Liver (tissue), 9 donors: Measurements from ENCODE around the gene ZNF20. TPM values are rescaled to one million over a fixed set of nuclear protein-coding genes. Genes with fewer than 3 reads are reported as not detected.

ENCODE experiments used
- DNase-seq: peaks from one replicate; pipeline ENCODE4 v3.0.0-alpha.2; 2017; ENCODE audit warnings: low spot score
- H3K27ac ChIP-seq, 2 donors: one replicate each; pipeline ENCODE4 v1.7.0; 2013; ENCODE audit warnings: inconsistent platforms in 2 of 2, low read length in 2 of 2, control low read depth in 1 of 2, low read depth in 1 of 2, mild to moderate bottlenecking in 1 of 2
- H3K27me3 ChIP-seq, 4 donors: one replicate each; pipeline versions ENCODE4 v1.6.1 to v1.7.0; 2013; ENCODE audit warnings: low read length in 3 of 4, inconsistent platforms in 1 of 4, mild to moderate bottlenecking in 1 of 4, moderate library complexity in 1 of 4; ENCODE audit not compliant: control insufficient read depth in 4 of 4, insufficient read depth in 4 of 4
- H3K36me3 ChIP-seq, 4 donors: one replicate each; pipeline versions ENCODE4 v1.6.1 to v1.7.0; 2013; ENCODE audit warnings: low read length in 3 of 4, mild to moderate bottlenecking in 3 of 4, low read depth in 1 of 4, moderate library complexity in 1 of 4; ENCODE audit not compliant: control insufficient read depth in 4 of 4, insufficient read depth in 3 of 4
- H3K4me1 ChIP-seq, 4 donors: one replicate each; pipeline versions ENCODE4 v1.6.1 to v1.7.0; 2013; ENCODE audit warnings: low read length in 3 of 4, mild to moderate bottlenecking in 3 of 4, moderate library complexity in 1 of 4; ENCODE audit not compliant: control insufficient read depth in 4 of 4, insufficient read depth in 4 of 4
- H3K4me3 ChIP-seq, 3 donors: one replicate each; pipeline versions ENCODE4 v1.6.1 to v1.7.0; 2013; ENCODE audit warnings: low read length in 3 of 3, control low read depth in 1 of 3, low read depth in 1 of 3, mild to moderate bottlenecking in 1 of 3
- H3K9ac ChIP-seq, 2 donors: one replicate each; pipeline ENCODE4 v1.7.0; 2013; ENCODE audit warnings: low read length in 2 of 2, mild to moderate bottlenecking in 2 of 2, moderate library complexity in 2 of 2, control low read depth in 1 of 2, low read depth in 1 of 2
- H3K9me3 ChIP-seq, 4 donors: one replicate each; pipeline versions ENCODE4 v1.6.1 to v1.7.0; 2013; ENCODE audit warnings: low read length in 3 of 4; ENCODE audit not compliant: control insufficient read depth in 4 of 4
- ATF3 ChIP-seq: IDR thresholded peaks from 2 replicates; pipeline ENCODE4 v1.6.1; 2016; ENCODE audit warnings: antibody characterized with exemption
- CTCF ChIP-seq: fragments of 150-350 bp; IDR thresholded peaks from 2 replicates; pipeline ENCODE4 v1.5.1; 2017; ENCODE audit warnings: improper control_type of control experiment, low read depth, low read length; ENCODE audit not compliant: missing input control
- EGR1 ChIP-seq, 2 donors: IDR thresholded peaks; 2 replicates each; pipeline ENCODE4 v1.6.1; 2016 to 2018; ENCODE audit warnings: antibody characterized with exemption in 2 of 2, low read depth in 2 of 2
- FOXA1 ChIP-seq: IDR thresholded peaks from 2 replicates; pipeline ENCODE4 v1.6.1; 2016; ENCODE audit warnings: antibody characterized with exemption
- FOXA2 ChIP-seq: IDR thresholded peaks from 2 replicates; pipeline ENCODE4 v1.6.1; 2016; ENCODE audit warnings: antibody characterized with exemption
- GABPA ChIP-seq, 2 donors: IDR thresholded peaks in 1 of 2; conservative IDR thresholded peaks in 1 of 2; 2 replicates each; pipeline ENCODE4 v1.6.1; 2016; ENCODE audit warnings: antibody characterized with exemption in 2 of 2, mild to moderate bottlenecking in 1 of 2, moderate library complexity in 1 of 2
- HNF4A ChIP-seq, 2 donors: conservative IDR thresholded peaks; 2 replicates each; pipeline ENCODE4 v1.6.1; 2016; ENCODE audit warnings: antibody characterized with exemption in 2 of 2, mild to moderate bottlenecking in 2 of 2
- HNF4G ChIP-seq: IDR thresholded peaks from 2 replicates; pipeline ENCODE4 v1.6.1; 2016; ENCODE audit warnings: antibody characterized with exemption
- JUND ChIP-seq, 2 donors: IDR thresholded peaks; 2 replicates each; pipeline ENCODE4 v1.6.1; 2016; ENCODE audit warnings: antibody characterized with exemption in 2 of 2
- MAX ChIP-seq: IDR thresholded peaks from 2 replicates; pipeline ENCODE4 v1.6.1; 2016; ENCODE audit warnings: antibody characterized with exemption
- NR2F2 ChIP-seq: IDR thresholded peaks from 2 replicates; pipeline ENCODE4 v1.6.1; 2016; ENCODE audit warnings: antibody characterized with exemption
- RAD21 ChIP-seq, 2 donors: IDR thresholded peaks; 2 replicates each; pipeline ENCODE4 v1.6.1; 2016; ENCODE audit warnings: antibody characterized with exemption in 2 of 2, mild to moderate bottlenecking in 2 of 2
- REST ChIP-seq: IDR thresholded peaks from 2 replicates; pipeline ENCODE4 v1.6.1; 2016; ENCODE audit warnings: antibody characterized with exemption, mild to moderate bottlenecking
- RXRA ChIP-seq, 2 donors: IDR thresholded peaks; 2 replicates each; pipeline ENCODE4 v1.6.1; 2017 to 2018; ENCODE audit warnings: antibody characterized with exemption in 2 of 2, mild to moderate bottlenecking in 1 of 2
- SP1 ChIP-seq: IDR thresholded peaks from 2 replicates; pipeline ENCODE4 v1.6.1; 2018; ENCODE audit warnings: antibody characterized with exemption, mild to moderate bottlenecking
- TAF1 ChIP-seq: conservative IDR thresholded peaks from 2 replicates; pipeline ENCODE4 v1.6.1; 2016; ENCODE audit warnings: antibody characterized with exemption, mild to moderate bottlenecking
- YY1 ChIP-seq: IDR thresholded peaks from 2 replicates; pipeline ENCODE4 v1.6.1; 2016; ENCODE audit warnings: antibody characterized with exemption, mild to moderate bottlenecking
- ZBTB33 ChIP-seq: IDR thresholded peaks from 2 replicates; pipeline ENCODE4 v1.6.1; 2016; ENCODE audit warnings: antibody characterized with exemption
- WGBS: extraction: QIAGEN DNeasy Blood & Tissue Kit; methylation state at CpG from one replicate; pipeline ENCODE4 v1.1.7; 2013; 5-methylcytosine and 5-hydroxymethylcytosine counted together
- polyA plus RNA-seq, 2 donors: library from polyadenylated mRNA; stranded (reverse) in 1 of 2; unstranded in 1 of 2; fragments of 200-250 nt in 1 of 2; fragments of >200 nt in 1 of 2; fragmentation: Nextera tagmentation in 1 of 2; extraction: Ambion mirVana in 1 of 2; gene quantifications; one replicate each; pipeline versions ENCODE4 v1.2.1 to v1.2.3, GENCODE V29; 2013 to 2015
- total RNA-seq, 2 donors: library from RNA; depleted of rRNA; stranded (reverse); fragments of >200 nt; gene quantifications; one replicate each; pipeline ENCODE4 v1.2.3, GENCODE V29; 2014
- donor health status: healthy.
- donor health status: healthy.
- donor health status: healthy.
- donor health status: healthy.
- donor health status: healthy.

The ZNF20 gene
- total and polyA plus RNA-seq, 4 donors, result 0.13 to 1.8 (median 1.1) TPM

GRCh38 chr19:12112701-12113100 lies 27.4 kb downstream of the ZNF20 start:
- no peak for TF ChIP-seq EGR1 (IDR thresholded peaks at IDR 0.05; ENCODE audit: low read depth in 2 of 2)
- no peak for TF ChIP-seq HNF4G
- TF ChIP-seq TAF1, result no peak
- no peak for TF ChIP-seq ATF3
- TF ChIP-seq MAX, result no peak
- TF ChIP-seq GABPA (IDR thresholded peaks at IDR 0.05 in 1 of 2, conservative IDR thresholded peaks at IDR 0.05 in 1 of 2), result no peak
- no peak for TF ChIP-seq JUND (IDR thresholded peaks at IDR 0.05)
- TF ChIP-seq HNF4A (conservative IDR thresholded peaks at IDR 0.05), result no peak
- TF ChIP-seq YY1, result no peak
- TF ChIP-seq RAD21 (IDR thresholded peaks at IDR 0.05), result no peak
- no peak for TF ChIP-seq CTCF
- TF ChIP-seq FOXA2, result no peak
- TF ChIP-seq SP1, result no peak
- Histone ChIP-seq H3K4me1 (no peaks in the 10 kb centered on the region), H3K27me3 (no peaks in the 10 kb centered on the region), H3K9ac (no peak overlapping the region), H3K27ac (no peak overlapping the region), H3K36me3 (peaks cover 0 to 18% (median 15%) of the 10 kb centered on the region in 4 donors), H3K9me3 (peaks cover 5 to 29% (median 19%) of the 10 kb centered on the region in 4 donors), H3K4me3 (peak overlapping the region in 1 of 3 donors; percentile 19)
- WGBS, result 89% methylated on average over 8 of the region's 8 CpGs
- no peak for DNase-seq

- 95% methylated on average over 8 of the region's 8 CpGs for WGBS
- Histone ChIP-seq H3K4me1 (no peaks in the 10 kb centered on the region), H3K36me3 (peaks cover 0 to 18% (median 15%) of the 10 kb centered on the region in 4 donors), H3K27me3 (no peaks in the 10 kb centered on the region), H3K4me3 (peak overlapping the region in 2 of 3 donors; percentile 9 to 41), H3K9me3 (peaks cover 5 to 25% (median 17%) of the 10 kb centered on the region in 4 donors), H3K9ac (no peak overlapping the region), H3K27ac (no peak overlapping the region)
- no peak for TF ChIP-seq YY1
- TF ChIP-seq FOXA2, result no peak
- TF ChIP-seq RXRA (IDR thresholded peaks at IDR 0.05), result no peak
- no peak for TF ChIP-seq TAF1
- no peak for TF ChIP-seq CTCF
- no peak for TF ChIP-seq ATF3
- TF ChIP-seq NR2F2, result no peak
- no peak for TF ChIP-seq REST
- no peak for TF ChIP-seq EGR1 (IDR thresholded peaks at IDR 0.05; ENCODE audit: low read depth in 2 of 2)
- no peak for TF ChIP-seq SP1
- TF ChIP-seq JUND (IDR thresholded peaks at IDR 0.05), result no peak
- no peak for TF ChIP-seq ZBTB33
- TF ChIP-seq FOXA1, result no peak
- TF ChIP-seq RAD21 (IDR thresholded peaks at IDR 0.05), result no peak
- TF ChIP-seq MAX, result no peak
- no peak for TF ChIP-seq HNF4G
- TF ChIP-seq GABPA (IDR thresholded peaks at IDR 0.05 in 1 of 2, conservative IDR thresholded peaks at IDR 0.05 in 1 of 2), result no peak
- no peak for TF ChIP-seq HNF4A (conservative IDR thresholded peaks at IDR 0.05)
- no peak for DNase-seq
These were observed 28.1 kb downstream of the ZNF20 start for GRCh38 chr19:12111943-12112637.
